Epithelial cell of proximal tubule (primary cell): ENCODE results near the gene SYNJ2. TPM values are rescaled to one million over a fixed set of nuclear protein-coding genes. Genes with fewer than 3 reads are reported as not detected.
"Not testable (repeated sequence)": the region's sequence is repeated elsewhere in the genome, so short reads cannot be mapped to it uniquely, and the experiment has no call there.

Source experiments
- DNase-seq: peaks from one replicate; pipeline ENCODE4 v3.0.0-alpha.2; 2011; ENCODE audit warnings: low read depth
- H3K4me3 ChIP-seq: 2 replicates; pipeline ENCODE4 v1.5.1; 2011; ENCODE audit warnings: low read depth, mild to moderate bottlenecking, low read length
- total RNA-seq: library from RNA; depleted of rRNA; stranded (reverse); fragments of >200 nt; gene quantifications from 2 replicates; pipeline ENCODE4 v1.2.3, GENCODE V29; 2015
- TF ChIP-seq, protein P1 (sequence below): conservative IDR thresholded peaks from 2 replicates; pipeline ENCODE4 v1.5.1; 2012; ENCODE audit warnings: low read depth, mild to moderate bottlenecking, low read length

SYNJ2 gene, protein sequence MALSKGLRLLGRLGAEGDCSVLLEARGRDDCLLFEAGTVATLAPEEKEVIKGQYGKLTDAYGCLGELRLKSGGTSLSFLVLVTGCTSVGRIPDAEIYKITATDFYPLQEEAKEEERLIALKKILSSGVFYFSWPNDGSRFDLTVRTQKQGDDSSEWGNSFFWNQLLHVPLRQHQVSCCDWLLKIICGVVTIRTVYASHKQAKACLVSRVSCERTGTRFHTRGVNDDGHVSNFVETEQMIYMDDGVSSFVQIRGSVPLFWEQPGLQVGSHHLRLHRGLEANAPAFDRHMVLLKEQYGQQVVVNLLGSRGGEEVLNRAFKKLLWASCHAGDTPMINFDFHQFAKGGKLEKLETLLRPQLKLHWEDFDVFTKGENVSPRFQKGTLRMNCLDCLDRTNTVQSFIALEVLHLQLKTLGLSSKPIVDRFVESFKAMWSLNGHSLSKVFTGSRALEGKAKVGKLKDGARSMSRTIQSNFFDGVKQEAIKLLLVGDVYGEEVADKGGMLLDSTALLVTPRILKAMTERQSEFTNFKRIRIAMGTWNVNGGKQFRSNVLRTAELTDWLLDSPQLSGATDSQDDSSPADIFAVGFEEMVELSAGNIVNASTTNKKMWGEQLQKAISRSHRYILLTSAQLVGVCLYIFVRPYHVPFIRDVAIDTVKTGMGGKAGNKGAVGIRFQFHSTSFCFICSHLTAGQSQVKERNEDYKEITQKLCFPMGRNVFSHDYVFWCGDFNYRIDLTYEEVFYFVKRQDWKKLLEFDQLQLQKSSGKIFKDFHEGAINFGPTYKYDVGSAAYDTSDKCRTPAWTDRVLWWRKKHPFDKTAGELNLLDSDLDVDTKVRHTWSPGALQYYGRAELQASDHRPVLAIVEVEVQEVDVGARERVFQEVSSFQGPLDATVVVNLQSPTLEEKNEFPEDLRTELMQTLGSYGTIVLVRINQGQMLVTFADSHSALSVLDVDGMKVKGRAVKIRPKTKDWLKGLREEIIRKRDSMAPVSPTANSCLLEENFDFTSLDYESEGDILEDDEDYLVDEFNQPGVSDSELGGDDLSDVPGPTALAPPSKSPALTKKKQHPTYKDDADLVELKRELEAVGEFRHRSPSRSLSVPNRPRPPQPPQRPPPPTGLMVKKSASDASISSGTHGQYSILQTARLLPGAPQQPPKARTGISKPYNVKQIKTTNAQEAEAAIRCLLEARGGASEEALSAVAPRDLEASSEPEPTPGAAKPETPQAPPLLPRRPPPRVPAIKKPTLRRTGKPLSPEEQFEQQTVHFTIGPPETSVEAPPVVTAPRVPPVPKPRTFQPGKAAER (N-terminal part only)
- 19.1 and 23.9 TPM in 2 replicates for total RNA-seq

DNA sequence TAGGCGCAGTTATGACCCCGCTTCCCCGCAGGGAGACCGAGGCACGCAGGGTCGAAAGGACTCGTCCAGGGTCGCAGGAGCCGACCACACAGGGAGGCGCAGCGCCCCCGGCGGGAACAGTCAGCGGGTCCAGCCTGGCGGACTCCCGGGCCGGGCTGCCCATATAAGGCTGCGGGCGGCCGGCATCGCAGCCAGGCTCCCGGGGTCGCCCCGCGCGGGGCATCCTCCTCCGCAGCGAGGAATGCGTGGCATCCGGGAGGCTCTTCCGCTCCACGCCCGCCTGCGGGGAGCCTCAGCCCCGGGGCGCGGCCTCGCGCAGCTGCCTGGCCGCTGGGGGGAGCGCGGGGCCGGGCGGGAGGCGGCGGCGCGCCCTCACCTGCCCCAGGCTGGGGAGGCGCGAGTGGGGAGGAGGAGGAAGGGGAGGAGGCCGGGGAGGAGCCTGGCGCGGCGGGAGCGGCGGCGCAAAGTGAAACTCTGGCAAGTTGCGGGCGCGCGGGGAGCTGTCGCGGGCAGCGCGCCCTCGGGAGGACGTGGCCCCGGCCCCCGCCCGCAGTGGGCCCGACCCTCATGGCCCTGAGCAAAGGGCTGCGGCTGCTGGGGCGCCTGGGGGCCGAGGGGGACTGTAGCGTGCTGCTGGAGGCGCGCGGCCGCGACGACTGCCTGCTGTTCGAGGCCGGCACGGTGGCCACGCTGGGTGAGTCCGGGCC, at the start of gene SYNJ2:
Gene SYNJ2 (plus strand): TSS at position 469 of the 707 bp plus-strand sequence. CDS start 99 bp downstream, at position 568.
- DNase-seq, result no peak
- peak within 1 kb of the TSS; percentile 81 for H3K4me3 ChIP-seq
- TF ChIP-seq, protein P1, sequence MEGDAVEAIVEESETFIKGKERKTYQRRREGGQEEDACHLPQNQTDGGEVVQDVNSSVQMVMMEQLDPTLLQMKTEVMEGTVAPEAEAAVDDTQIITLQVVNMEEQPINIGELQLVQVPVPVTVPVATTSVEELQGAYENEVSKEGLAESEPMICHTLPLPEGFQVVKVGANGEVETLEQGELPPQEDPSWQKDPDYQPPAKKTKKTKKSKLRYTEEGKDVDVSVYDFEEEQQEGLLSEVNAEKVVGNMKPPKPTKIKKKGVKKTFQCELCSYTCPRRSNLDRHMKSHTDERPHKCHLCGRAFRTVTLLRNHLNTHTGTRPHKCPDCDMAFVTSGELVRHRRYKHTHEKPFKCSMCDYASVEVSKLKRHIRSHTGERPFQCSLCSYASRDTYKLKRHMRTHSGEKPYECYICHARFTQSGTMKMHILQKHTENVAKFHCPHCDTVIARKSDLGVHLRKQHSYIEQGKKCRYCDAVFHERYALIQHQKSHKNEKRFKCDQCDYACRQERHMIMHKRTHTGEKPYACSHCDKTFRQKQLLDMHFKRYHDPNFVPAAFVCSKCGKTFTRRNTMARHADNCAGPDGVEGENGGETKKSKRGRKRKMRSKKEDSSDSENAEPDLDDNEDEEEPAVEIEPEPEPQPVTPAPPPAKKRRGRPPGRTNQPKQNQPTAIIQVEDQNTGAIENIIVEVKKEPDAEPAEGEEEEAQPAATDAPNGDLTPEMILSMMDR, result peak; percentile 43

- TF ChIP-seq, protein P1, result no peak
- DNase-seq, result no peak
- H3K4me3 ChIP-seq, result no peak overlapping the region
Measured at GRCh38 chr6:157935786-157936185, 45.9 kb upstream of the SYNJ2 start.

GRCh38 chr6:157937318-157937717, 44.3 kb upstream of the SYNJ2 start:
- H3K4me3 ChIP-seq, result no peak overlapping the region
- DNase-seq, result no peak
- TF ChIP-seq, protein P1, result no peak

GRCh38 chr6:157937916-157938315, 43.7 kb upstream of the SYNJ2 start:
- H3K4me3 ChIP-seq, result no peak overlapping the region
- no peak for DNase-seq
- TF ChIP-seq, protein P1, result no peak

GRCh38 chr6:157940375-157941036, 41.2 kb upstream of the SYNJ2 start:
- not testable (repeated sequence) for H3K4me3 ChIP-seq
- peak; percentile 33 for DNase-seq

GRCh38 chr6:157941101-157941863, 40.4 kb upstream of the SYNJ2 start:
- no peak overlapping the region for H3K4me3 ChIP-seq
- DNase-seq, result no peak
- TF ChIP-seq, protein P1, result no peak
